Measurements from ENCODE around the gene TCF4. TPM values are rescaled to one million over a fixed set of nuclear protein-coding genes. Genes with fewer than 3 reads are reported as not detected.

Gene TCF4
- polyA plus RNA-seq, 1 experiment, result 47.3 TPM

GRCh38 chr18:55582325-55582724, 5.7 kb downstream of the TCF4 start:
- POLR2A ChIA-PET, result no interaction called here
- TF ChIP-seq, protein P1, sequence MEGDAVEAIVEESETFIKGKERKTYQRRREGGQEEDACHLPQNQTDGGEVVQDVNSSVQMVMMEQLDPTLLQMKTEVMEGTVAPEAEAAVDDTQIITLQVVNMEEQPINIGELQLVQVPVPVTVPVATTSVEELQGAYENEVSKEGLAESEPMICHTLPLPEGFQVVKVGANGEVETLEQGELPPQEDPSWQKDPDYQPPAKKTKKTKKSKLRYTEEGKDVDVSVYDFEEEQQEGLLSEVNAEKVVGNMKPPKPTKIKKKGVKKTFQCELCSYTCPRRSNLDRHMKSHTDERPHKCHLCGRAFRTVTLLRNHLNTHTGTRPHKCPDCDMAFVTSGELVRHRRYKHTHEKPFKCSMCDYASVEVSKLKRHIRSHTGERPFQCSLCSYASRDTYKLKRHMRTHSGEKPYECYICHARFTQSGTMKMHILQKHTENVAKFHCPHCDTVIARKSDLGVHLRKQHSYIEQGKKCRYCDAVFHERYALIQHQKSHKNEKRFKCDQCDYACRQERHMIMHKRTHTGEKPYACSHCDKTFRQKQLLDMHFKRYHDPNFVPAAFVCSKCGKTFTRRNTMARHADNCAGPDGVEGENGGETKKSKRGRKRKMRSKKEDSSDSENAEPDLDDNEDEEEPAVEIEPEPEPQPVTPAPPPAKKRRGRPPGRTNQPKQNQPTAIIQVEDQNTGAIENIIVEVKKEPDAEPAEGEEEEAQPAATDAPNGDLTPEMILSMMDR (IDR thresholded peaks at IDR 0.05; ENCODE audit: low read depth, low read length), result no peak
- no peak for DNase-seq (ENCODE audit: low read depth, low spot score)
- H3K27me3 ChIP-seq (ENCODE audit: control insufficient read depth, insufficient read depth, low read length), result no peaks in the 10 kb centered on the region
- no peak overlapping the region for H3K27ac ChIP-seq (ENCODE audit: low read depth, low read length)
- CTCF ChIA-PET, result interaction anchor here (1.3 to 1.5 kb wide), 2 partner anchors 167 to 994 kb away, joined by 3 to 12 read pairs; no protein-coding TSS in a partner anchor
- H3K9me3 ChIP-seq (ENCODE audit: control insufficient read depth, insufficient read depth, low read length), result no peaks in the 10 kb centered on the region
- H3K4me3 ChIP-seq (ENCODE audit: low read depth, low read length), result no peak overlapping the region

DNA sequence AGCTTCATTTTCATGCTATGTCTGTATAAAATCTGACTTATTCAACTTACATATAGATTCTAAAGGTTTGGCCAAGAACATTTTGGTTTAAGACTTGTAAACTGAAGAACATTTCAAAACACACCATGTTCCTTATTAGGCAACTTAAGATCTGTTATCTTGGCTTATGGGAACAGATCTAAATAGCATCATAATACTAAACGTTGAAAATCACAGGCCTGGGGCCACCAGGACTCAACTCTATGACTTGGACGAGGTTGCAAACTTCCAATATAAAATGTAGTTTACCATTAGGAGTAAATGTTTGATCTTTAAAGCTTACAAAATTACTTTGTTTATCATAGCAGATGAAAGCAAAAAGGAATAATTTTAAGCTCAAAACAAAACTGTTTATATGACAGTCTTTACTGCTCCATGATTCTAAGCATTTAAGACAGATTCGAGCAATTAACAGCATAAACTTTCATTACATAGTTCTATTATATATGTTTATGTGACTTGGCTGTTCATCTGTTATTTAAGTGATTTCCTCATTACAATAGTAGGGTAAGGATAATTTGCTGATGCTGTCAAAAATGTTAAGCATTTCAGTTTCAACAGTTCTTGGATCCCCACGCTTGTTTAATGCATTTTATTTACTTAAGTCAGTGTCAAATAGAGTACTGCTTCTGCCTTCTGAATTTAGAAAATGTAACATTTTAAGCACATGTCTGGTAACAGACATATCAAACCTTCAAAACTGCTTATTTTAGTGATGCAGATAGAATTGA, 8.3 kb downstream of the TCF4 start:
- Histone ChIP-seq H3K27ac (ENCODE audit: low read depth, low read length) (no peak overlapping the region), H3K9me3 (ENCODE audit: control insufficient read depth, insufficient read depth, low read length) (no peaks in the 10 kb centered on the region), H3K4me3 (ENCODE audit: low read depth, low read length) (no peak overlapping the region), H3K27me3 (ENCODE audit: control insufficient read depth, insufficient read depth, low read length) (no peaks in the 10 kb centered on the region)
- TF ChIP-seq, protein P1 (IDR thresholded peaks at IDR 0.05; ENCODE audit: low read depth, low read length), result no peak
- DNase-seq (ENCODE audit: low read depth, low spot score), result no peak
- ChIA-PET POLR2A (no interaction called here), CTCF (interaction anchor here (1.2 to 1.4 kb wide), 2 partner anchors 164 to 345 kb away, joined by 5 read pairs; no protein-coding TSS in a partner anchor)

DNA sequence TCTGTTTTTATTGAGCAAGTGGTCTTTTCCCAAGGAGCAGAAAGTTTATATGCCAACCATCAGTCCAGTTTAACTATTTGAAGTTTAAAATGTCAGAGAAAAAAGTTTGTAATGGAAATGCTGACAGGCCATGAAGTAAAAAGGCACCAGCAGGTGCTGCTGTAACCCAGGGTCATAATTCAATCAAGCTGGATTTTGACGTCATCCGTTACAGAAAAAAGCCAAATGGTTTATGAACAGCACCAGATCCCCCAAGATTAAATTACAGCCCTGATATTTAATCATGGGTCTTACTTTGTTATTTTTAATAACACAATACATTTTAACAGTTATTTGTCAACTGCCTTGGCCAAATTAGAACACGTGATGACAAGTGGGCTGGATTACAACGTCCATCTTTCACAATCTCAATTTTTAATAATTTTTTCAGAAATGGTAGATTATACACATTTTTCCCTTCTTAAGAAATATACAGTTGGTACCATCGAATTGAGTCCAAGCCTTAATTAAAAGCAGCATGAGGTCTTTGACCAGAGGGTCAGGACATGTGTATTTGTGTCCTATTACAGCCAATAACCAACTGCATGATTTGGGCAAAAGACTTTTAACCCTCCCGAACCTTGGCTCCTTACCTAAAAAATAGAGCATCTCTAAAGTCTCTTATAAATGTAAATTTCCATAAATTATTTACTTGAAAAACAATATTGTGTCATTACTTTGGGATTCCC, 10.0 kb downstream of the TCF4 start:
- H3K4me3 ChIP-seq (ENCODE audit: low read depth, low read length), result no peak overlapping the region
- POLR2A ChIA-PET, result no interaction called here
- H3K27ac ChIP-seq (ENCODE audit: low read depth, low read length), result no peak overlapping the region
- TF ChIP-seq, protein P1 (IDR thresholded peaks at IDR 0.05; ENCODE audit: low read depth, low read length), result no peak; the same call in 1 of the 2 replicates
- no peak for DNase-seq (ENCODE audit: low read depth, low spot score)
- H3K9me3 ChIP-seq (ENCODE audit: control insufficient read depth, insufficient read depth, low read length), result no peaks in the 10 kb centered on the region
- CTCF ChIA-PET, result interaction anchor here (0.7 to 0.8 kb wide), 2 partner anchors 162 to 244 kb away, joined by 3 read pairs; no protein-coding TSS in a partner anchor
- no peaks in the 10 kb centered on the region for H3K27me3 ChIP-seq (ENCODE audit: control insufficient read depth, insufficient read depth, low read length)

DNA sequence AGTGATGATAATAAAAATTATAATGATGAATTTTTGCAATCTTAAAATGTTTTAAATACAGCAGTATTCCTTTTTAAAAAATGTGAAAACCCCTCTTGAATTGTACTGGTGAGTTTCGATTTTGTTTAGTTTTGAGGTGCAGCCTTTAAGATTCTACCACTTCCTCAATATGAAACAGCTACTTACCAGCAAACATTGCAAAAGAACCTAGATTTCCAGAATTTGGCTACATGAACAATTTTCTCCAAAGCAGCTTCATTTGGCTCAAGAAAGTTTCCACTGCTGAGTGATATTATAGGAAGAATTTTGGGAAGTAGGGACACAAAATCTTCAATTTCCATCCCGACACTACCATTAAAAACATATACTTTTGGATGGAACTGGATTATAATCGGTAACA, 12.0 kb downstream of the TCF4 start:
- no peaks in the 10 kb centered on the region for H3K27me3 ChIP-seq (ENCODE audit: control insufficient read depth, insufficient read depth, low read length)
- no peak overlapping the region for H3K4me3 ChIP-seq (ENCODE audit: low read depth, low read length)
- no peaks in the 10 kb centered on the region for H3K9me3 ChIP-seq (ENCODE audit: control insufficient read depth, insufficient read depth, low read length)
- TF ChIP-seq, protein P1 (IDR thresholded peaks at IDR 0.05; ENCODE audit: low read depth, low read length), result no peak
- DNase-seq (ENCODE audit: low read depth, low spot score), result no peak
- CTCF ChIA-PET, result no interaction called here
- POLR2A ChIA-PET, result no interaction called here
- H3K27ac ChIP-seq (ENCODE audit: low read depth, low read length), result no peak overlapping the region

DNA sequence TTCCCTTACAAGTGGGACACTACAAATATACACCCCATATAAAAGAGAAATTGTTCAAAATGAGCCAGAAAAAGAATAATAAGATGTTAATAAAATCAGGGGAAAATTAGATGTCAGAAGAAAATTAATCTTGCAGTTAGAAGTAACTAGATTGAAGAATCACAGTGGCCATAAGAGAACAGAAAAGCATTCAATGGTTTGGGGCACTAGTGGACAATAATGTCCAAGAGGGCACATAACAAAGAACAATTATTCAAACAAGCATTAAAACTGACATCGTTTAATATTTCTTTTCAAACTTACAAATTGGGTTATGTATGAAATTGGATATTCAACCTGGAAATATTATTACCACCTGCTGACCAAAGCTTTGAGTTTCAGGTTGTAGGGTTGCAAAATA, 12.9 kb downstream of the TCF4 start:
- no peak overlapping the region for H3K4me3 ChIP-seq (ENCODE audit: low read depth, low read length)
- ChIA-PET POLR2A (no interaction called here), CTCF (no interaction called here)
- no peaks in the 10 kb centered on the region for H3K9me3 ChIP-seq (ENCODE audit: control insufficient read depth, insufficient read depth, low read length)
- H3K27me3 ChIP-seq (ENCODE audit: control insufficient read depth, insufficient read depth, low read length), result no peaks in the 10 kb centered on the region
- no peak overlapping the region for H3K27ac ChIP-seq (ENCODE audit: low read depth, low read length)
- TF ChIP-seq, protein P1 (IDR thresholded peaks at IDR 0.05; ENCODE audit: low read depth, low read length), result no peak
- no peak for DNase-seq (ENCODE audit: low read depth, low spot score)

Measured in AG04450 (cell line).